HFFc6 (cell line): Measurements from ENCODE around the gene KLF3. TPM values are rescaled to one million over a fixed set of nuclear protein-coding genes. Genes with fewer than 3 reads are reported as not detected.
"Not testable (repeated sequence)": the region's sequence is repeated elsewhere in the genome, so short reads cannot be mapped to it uniquely, and the experiment has no call there.

Source experiments
- DNase-seq: peaks from one replicate; pipeline ENCODE4 v3.0.0-alpha.2; 2018
- H3K27ac Mint-ChIP-seq: 2 replicates; pipeline ENCODE4 v1.8.0; 2020; ENCODE audit warnings: mild to moderate bottlenecking, mixed read lengths
- H3K27me3 Mint-ChIP-seq: 2 replicates; pipeline ENCODE4 v1.8.0; 2021; ENCODE audit warnings: mild to moderate bottlenecking, moderate library complexity, mixed read lengths; ENCODE audit not compliant: insufficient read depth
- H3K36me3 Mint-ChIP-seq: 2 replicates; pipeline ENCODE4 v1.8.0; 2021; ENCODE audit warnings: low read depth, mixed read lengths
- H3K4me1 Mint-ChIP-seq: 2 replicates; pipeline ENCODE4 v1.8.0; 2020; ENCODE audit warnings: low read depth, mixed read lengths
- H3K4me3 Mint-ChIP-seq: 2 replicates; pipeline ENCODE4 v1.8.0; 2020; ENCODE audit warnings: mild to moderate bottlenecking, moderate library complexity, mixed read lengths
- H3K9me3 Mint-ChIP-seq: 2 replicates; pipeline ENCODE4 v1.8.0; 2020; ENCODE audit warnings: mild to moderate bottlenecking, mixed read lengths
- CTCF ChIP-seq: fragments of 200-600 bp; sonication (generic); IDR thresholded peaks from 2 replicates; pipeline ENCODE4 v1.5.0; 2021; ENCODE audit warnings: antibody characterized with exemption, mild to moderate bottlenecking
- total RNA-seq, 6 experiments: library from RNA; stranded (reverse); fragmentation: NEBNext Ultra II Directional; extraction: Animal tissue kit (Norgen Biotek cat#: 25700); gene quantifications; 2 replicates in 1 of 6; 3 replicates in 5 of 6; pipeline ENCODE4 v1.2.3, GENCODE V29; 2021

The KLF3 gene
- total RNA-seq, 6 experiments from 2014 or later: 10.7 to 17.1 (median 14.0) TPM

- H3K36me3 Mint-ChIP-seq: no peaks in the 10 kb centered on the region
- DNase-seq: no peak
- H3K27me3 Mint-ChIP-seq: peaks cover 9% of the 10 kb centered on the region
- H3K9me3 Mint-ChIP-seq: no peaks in the 10 kb centered on the region
- H3K27ac Mint-ChIP-seq: no peak overlapping the region
- peaks cover 6% of the 10 kb centered on the region; the same call in 1 of the 2 replicates for H3K4me1 Mint-ChIP-seq
- H3K4me3 Mint-ChIP-seq: no peak overlapping the region
- no peak for TF ChIP-seq CTCF
Observed at GRCh38 chr4:38624311-38624710, 39.7 kb upstream of the KLF3 start.

- DNase-seq: no peak
- no peaks in the 10 kb centered on the region for H3K9me3 Mint-ChIP-seq
- H3K36me3 Mint-ChIP-seq: no peaks in the 10 kb centered on the region
- H3K4me3 Mint-ChIP-seq: no peak overlapping the region
- H3K4me1 Mint-ChIP-seq: peaks cover 6% of the 10 kb centered on the region; the same call in 1 of the 2 replicates
- no peak for TF ChIP-seq CTCF
- H3K27ac Mint-ChIP-seq: no peak overlapping the region
- peaks cover 10% of the 10 kb centered on the region for H3K27me3 Mint-ChIP-seq
Observed at GRCh38 chr4:38625508-38625907, 38.5 kb upstream of the KLF3 start.

- H3K4me3 Mint-ChIP-seq, H3K4me1 Mint-ChIP-seq, DNase-seq, H3K27ac Mint-ChIP-seq, H3K9me3 Mint-ChIP-seq, H3K36me3 Mint-ChIP-seq: not testable (repeated sequence)
- H3K27me3 Mint-ChIP-seq: peaks cover 15% of the 10 kb centered on the region
Observed at GRCh38 chr4:38626901-38627444, 37.0 kb upstream of the KLF3 start.

- H3K4me1 Mint-ChIP-seq: no peaks in the 10 kb centered on the region
- H3K9me3 Mint-ChIP-seq: no peaks in the 10 kb centered on the region
- TF ChIP-seq CTCF: no peak
- no peak overlapping the region for H3K4me3 Mint-ChIP-seq
- no peak overlapping the region for H3K27ac Mint-ChIP-seq
- peaks cover 22% of the 10 kb centered on the region for H3K27me3 Mint-ChIP-seq
- no peaks in the 10 kb centered on the region for H3K36me3 Mint-ChIP-seq
- DNase-seq: no peak
Observed at GRCh38 chr4:38630519-38630918, 33.5 kb upstream of the KLF3 start.

GRCh38 chr4:38634047-38634759, 29.8 kb upstream of the KLF3 start:
- Mint-ChIP-seq H3K27me3 (peaks cover 25% of the 10 kb centered on the region), H3K4me3 (no peak overlapping the region), H3K36me3 (no peaks in the 10 kb centered on the region), H3K4me1 (no peaks in the 10 kb centered on the region), H3K9me3 (no peaks in the 10 kb centered on the region), H3K27ac (no peak overlapping the region)
- no peak for DNase-seq
- TF ChIP-seq CTCF: no peak

GRCh38 chr4:38639242-38639641, 24.8 kb upstream of the KLF3 start:
- no peak overlapping the region for H3K4me3 Mint-ChIP-seq
- no peak for TF ChIP-seq CTCF
- no peaks in the 10 kb centered on the region for H3K9me3 Mint-ChIP-seq
- H3K27ac Mint-ChIP-seq: no peak overlapping the region
- peaks cover 25% of the 10 kb centered on the region for H3K27me3 Mint-ChIP-seq
- DNase-seq: no peak
- no peaks in the 10 kb centered on the region for H3K36me3 Mint-ChIP-seq
- H3K4me1 Mint-ChIP-seq: no peaks in the 10 kb centered on the region
